D721Med (cell line): ENCODE data around the gene PHACTR2.

Experiments used
- DNase-seq: peaks from one replicate; pipeline ENCODE4 v3.0.0; 2011; ENCODE audit warnings: low spot score; ENCODE audit not compliant: insufficient read length
- FAIRE-seq: peaks from 2 replicates; lab custom pipeline; 2011; peaks lifted over from hg19 to GRCh38; lab: Jason Lieb, UNC
- CTCF ChIP-seq: IDR thresholded peaks from 2 replicates; pipeline ENCODE4 v1.5.1; 2012; ENCODE audit warnings: mild to moderate bottlenecking, control low read depth; ENCODE audit not compliant: insufficient read depth; ENCODE audit errors: missing control alignments

PHACTR2 gene

GRCh38 chr6:143802833-143803565 is 125.2 kb downstream of the PHACTR2 start:
- no peak for DNase-seq
- TF ChIP-seq CTCF: no peak
- no peak for FAIRE-seq

- FAIRE-seq (no peak), DNase-seq (no peak)
- no peak for TF ChIP-seq CTCF
These were observed 126.2 kb downstream of the PHACTR2 start for GRCh38 chr6:143803769-143804568.

- no peak for TF ChIP-seq CTCF
- DNase-seq (no peak), FAIRE-seq (no peak)
These were observed 127.1 kb downstream of the PHACTR2 start for GRCh38 chr6:143804835-143805239.

GRCh38 chr6:143806282-143807102 is 128.7 kb downstream of the PHACTR2 start:
- no peak for DNase-seq
- no peak for FAIRE-seq
- TF ChIP-seq CTCF: no peak

GRCh38 chr6:143807103-143807772 is 129.5 kb downstream of the PHACTR2 start:
- DNase-seq (no peak), FAIRE-seq (no peak)
- no peak for TF ChIP-seq CTCF

- DNase-seq: no peak
- TF ChIP-seq CTCF: no peak
- FAIRE-seq: no peak
These were observed 133.0 kb downstream of the PHACTR2 start for GRCh38 chr6:143810745-143811144.
